ENCODE results near the gene ROR1.

The ROR1 gene

GRCh38 chr1:63977466-63977865 is 203.6 kb downstream of the ROR1 start:
- no peak for DNase-seq (ENCODE audit: low read depth)

- no peak for DNase-seq (ENCODE audit: low read depth)
These were observed 207.1 kb downstream of the ROR1 start for GRCh38 chr1:63980740-63981407.

GRCh38 chr1:63981408-63981773 is 207.6 kb downstream of the ROR1 start:
- no peak for DNase-seq (ENCODE audit: low read depth)

- no peak for DNase-seq (ENCODE audit: low read depth)
These were observed 208.4 kb downstream of the ROR1 start for GRCh38 chr1:63982201-63982600.

- DNase-seq (ENCODE audit: low read depth): no peak
These were observed 209.8 kb downstream of the ROR1 start for GRCh38 chr1:63983391-63984256.

GRCh38 chr1:63984257-63984929 is 210.6 kb downstream of the ROR1 start:
- DNase-seq (ENCODE audit: low read depth): no peak

GRCh38 chr1:63984930-63985290 is 211.1 kb downstream of the ROR1 start:
- no peak for DNase-seq (ENCODE audit: low read depth)

- DNase-seq (ENCODE audit: low read depth): no peak
These were observed 213.3 kb downstream of the ROR1 start for GRCh38 chr1:63987014-63987627.

GRCh38 chr1:63987628-63988024 is 213.8 kb downstream of the ROR1 start:
- DNase-seq (ENCODE audit: low read depth): no peak

- no peak for DNase-seq (ENCODE audit: low read depth)
These were observed 215.1 kb downstream of the ROR1 start for GRCh38 chr1:63988941-63989340.

- no peak for DNase-seq (ENCODE audit: low read depth)
These were observed 217.9 kb downstream of the ROR1 start for GRCh38 chr1:63991685-63992084.

GRCh38 chr1:64000021-64000420 is 226.2 kb downstream of the ROR1 start:
- no peak for DNase-seq (ENCODE audit: low read depth)

- no peak for DNase-seq (ENCODE audit: low read depth)
These were observed 227.2 kb downstream of the ROR1 start for GRCh38 chr1:64001038-64001437.

- DNase-seq (ENCODE audit: low read depth): no peak
These were observed 230.7 kb downstream of the ROR1 start for GRCh38 chr1:64004451-64005025.

GRCh38 chr1:64005801-64006200 is 232.0 kb downstream of the ROR1 start:
- no peak for DNase-seq (ENCODE audit: low read depth)

- DNase-seq (ENCODE audit: low read depth): no peak
These were observed 232.6 kb downstream of the ROR1 start for GRCh38 chr1:64006276-64007051.

- no peak for DNase-seq (ENCODE audit: low read depth)
These were observed 236.5 kb downstream of the ROR1 start for GRCh38 chr1:64010316-64010715.

- no peak for DNase-seq (ENCODE audit: low read depth)
These were observed 239.6 kb downstream of the ROR1 start for GRCh38 chr1:64013395-64013794.

- no peak for DNase-seq (ENCODE audit: low read depth)
These were observed 246.0 kb downstream of the ROR1 start for GRCh38 chr1:64019818-64020217.

- no peak for DNase-seq (ENCODE audit: low read depth)
These were observed 247.2 kb downstream of the ROR1 start for GRCh38 chr1:64021066-64021465.

- DNase-seq (ENCODE audit: low read depth): no peak
These were observed 251.2 kb downstream of the ROR1 start for GRCh38 chr1:64025051-64025450.

- DNase-seq (ENCODE audit: low read depth): no peak
These were observed 255.2 kb downstream of the ROR1 start for GRCh38 chr1:64029037-64029436.
